DOHH2 (cell line): ENCODE measurements around the gene NEBL.

Experiments
- EZH2phosphoT487 ChIP-seq: fragments of 200-600 bp; sonication (generic); IDR thresholded peaks from 2 replicates; pipeline ENCODE4 v1.6.1; 2017; ENCODE audit warnings: borderline replicate concordance, mild to moderate bottlenecking, antibody characterized with exemption, low read length, moderate library complexity, mixed read lengths
- TF ChIP-seq, protein P1 (sequence below): fragments of 200-600 bp; sonication (generic); IDR thresholded peaks from one replicate; pipeline ENCODE4 v1.5.1; 2014; ENCODE audit warnings: antibody characterized with exemption, mild to moderate bottlenecking, low read depth, low read length; ENCODE audit not compliant: poor library complexity, severe bottlenecking

DNA sequence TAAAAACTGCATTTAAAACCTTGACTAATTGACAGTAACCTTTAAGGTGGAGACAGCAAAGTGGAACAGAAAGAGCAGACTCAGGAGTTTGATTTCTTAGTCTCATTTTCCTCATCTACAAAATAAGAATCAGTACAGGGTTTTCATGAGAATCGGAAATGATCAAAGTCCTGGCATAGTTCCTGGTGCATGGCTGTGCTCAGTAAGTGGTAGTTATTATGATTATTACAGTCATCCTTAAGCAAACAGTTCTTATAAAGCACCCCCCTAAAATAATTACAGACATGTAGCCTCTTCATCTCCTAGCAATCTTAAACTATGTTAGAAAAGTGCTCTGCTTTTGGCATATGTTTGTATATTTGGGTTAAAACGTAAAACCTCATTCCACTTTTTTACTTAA, 18.0 kb downstream of the NEBL start:
- TF ChIP-seq, protein P1, sequence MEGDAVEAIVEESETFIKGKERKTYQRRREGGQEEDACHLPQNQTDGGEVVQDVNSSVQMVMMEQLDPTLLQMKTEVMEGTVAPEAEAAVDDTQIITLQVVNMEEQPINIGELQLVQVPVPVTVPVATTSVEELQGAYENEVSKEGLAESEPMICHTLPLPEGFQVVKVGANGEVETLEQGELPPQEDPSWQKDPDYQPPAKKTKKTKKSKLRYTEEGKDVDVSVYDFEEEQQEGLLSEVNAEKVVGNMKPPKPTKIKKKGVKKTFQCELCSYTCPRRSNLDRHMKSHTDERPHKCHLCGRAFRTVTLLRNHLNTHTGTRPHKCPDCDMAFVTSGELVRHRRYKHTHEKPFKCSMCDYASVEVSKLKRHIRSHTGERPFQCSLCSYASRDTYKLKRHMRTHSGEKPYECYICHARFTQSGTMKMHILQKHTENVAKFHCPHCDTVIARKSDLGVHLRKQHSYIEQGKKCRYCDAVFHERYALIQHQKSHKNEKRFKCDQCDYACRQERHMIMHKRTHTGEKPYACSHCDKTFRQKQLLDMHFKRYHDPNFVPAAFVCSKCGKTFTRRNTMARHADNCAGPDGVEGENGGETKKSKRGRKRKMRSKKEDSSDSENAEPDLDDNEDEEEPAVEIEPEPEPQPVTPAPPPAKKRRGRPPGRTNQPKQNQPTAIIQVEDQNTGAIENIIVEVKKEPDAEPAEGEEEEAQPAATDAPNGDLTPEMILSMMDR, result no peak
- no peak for TF ChIP-seq EZH2phosphoT487
